Measurements from ENCODE around the gene SMIM3.

Gene SMIM3

DNA sequence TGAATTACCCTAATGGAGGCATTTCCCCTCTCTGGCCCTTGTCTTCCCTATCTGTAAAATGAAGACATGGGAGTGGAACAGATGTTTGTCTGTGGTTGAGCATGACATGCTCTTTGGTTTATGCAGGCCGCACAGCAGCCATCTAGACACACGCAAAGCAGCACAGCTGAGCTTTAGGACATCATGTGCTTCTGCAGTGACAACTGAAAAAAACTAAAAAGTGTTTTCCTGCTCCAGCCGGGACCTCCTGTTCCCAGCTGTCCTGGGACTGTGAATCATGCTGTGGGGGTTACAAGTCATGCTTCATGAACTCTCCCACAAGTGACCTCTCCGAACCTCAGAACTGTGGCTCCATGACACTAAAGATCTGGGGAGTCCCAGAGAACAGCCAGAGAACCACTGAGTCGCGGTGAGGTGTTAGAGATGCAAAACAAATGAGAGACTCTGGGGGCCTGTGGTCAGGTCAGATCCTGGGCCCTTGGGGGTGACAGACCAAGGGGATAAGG is 1.7 kb downstream of the SMIM3 start:
- Histone ChIP-seq H3K9ac (peak overlapping the region; percentile 88), H3K9me3 (0 out of 2 replicates have a peak, but pooled peaks cover 2% of the 10 kb centered on the region), H4K20me1 (no peaks in the 10 kb centered on the region), H3K27me3 (no peaks in the 10 kb centered on the region), H3K36me3 (no peaks in the 10 kb centered on the region), H3K27ac (peak overlapping the region; percentile 91), H3K4me2 (peak overlapping the region; percentile 89), H3K4me3 (peak overlapping the region; percentile 87), H3K4me1 (peaks cover 81% of the 10 kb centered on the region)
- TF ChIP-seq Cebpa-rat (IDR thresholded peaks at IDR 0.05), result no peak

DNA sequence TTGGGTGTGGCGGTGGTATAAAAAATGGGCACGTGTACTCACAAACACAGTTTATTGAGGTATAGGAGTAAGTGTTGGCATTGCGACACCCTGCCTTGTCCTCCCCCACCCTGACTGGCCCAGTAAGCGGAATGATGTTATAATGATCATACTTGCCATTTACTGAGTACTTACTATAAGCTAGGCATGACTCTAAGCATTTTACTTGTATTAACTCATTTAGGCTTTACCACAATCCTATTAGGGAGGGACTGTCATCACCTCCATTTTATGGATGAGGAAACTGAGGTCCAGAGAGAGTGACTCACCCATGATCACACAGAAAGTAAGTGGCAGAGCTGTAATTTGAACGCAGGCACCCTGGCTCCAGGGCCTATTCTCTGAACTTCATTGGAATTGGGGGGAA is 2.3 kb downstream of the SMIM3 start:
- Histone ChIP-seq H3K27me3 (no peaks in the 10 kb centered on the region), H3K4me1 (peaks cover 81% of the 10 kb centered on the region), H3K27ac (peak overlapping the region; percentile 91), H3K4me3 (peak overlapping the region; percentile 87), H4K20me1 (no peaks in the 10 kb centered on the region), H3K9ac (peak overlapping the region; percentile 88), H3K9me3 (peaks cover 7% of the 10 kb centered on the region; the same call in 1 of the 2 replicates), H3K4me2 (peak overlapping the region; percentile 89), H3K36me3 (no peaks in the 10 kb centered on the region)
- TF ChIP-seq Cebpa-rat (IDR thresholded peaks at IDR 0.05), result no peak

DNA sequence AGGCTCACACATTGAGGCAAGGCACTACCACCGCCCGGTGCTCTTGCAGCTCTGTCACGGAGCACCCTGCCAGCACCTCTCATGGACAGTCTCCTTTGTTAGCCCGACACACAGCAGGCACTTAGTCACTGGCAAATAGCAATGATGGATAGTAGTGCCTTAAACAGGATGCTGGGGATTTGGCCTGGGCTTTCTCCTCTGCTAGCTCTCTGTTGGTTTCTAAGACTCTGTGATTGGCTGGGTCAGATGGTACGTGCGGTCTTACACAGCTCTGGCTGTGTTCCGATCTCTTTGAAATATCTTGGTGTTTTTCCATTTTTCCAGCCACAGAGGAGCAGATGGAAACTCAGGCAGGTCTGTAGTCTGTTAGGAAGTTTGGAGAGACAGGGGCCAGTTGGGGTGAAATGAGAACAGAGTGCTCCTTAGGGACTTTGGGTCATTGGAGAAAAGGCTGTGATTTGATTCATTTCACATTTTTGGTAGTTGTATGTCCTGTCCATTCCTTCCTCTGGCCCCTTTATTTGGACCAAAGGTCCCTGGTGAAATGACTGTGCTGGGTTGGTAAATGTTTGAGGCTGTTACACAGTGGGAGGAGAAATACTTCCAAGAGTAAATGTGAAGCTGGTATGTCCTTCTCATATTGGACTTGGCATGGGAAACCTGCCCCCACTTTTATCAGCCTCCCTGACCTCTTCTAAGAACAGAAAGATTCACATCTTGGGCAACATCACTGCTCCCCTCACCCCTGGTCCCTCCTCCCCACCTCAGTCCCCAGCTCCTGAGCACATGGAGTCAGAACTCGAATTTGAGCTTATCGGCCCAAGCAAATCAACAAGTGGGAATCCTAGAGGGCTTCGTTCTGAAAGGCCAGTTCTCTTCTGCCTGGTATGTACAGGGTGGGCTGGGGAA is 3.4 kb downstream of the SMIM3 start:
- peak overlapping the region; percentile 54 for H3K9ac ChIP-seq
- no peaks in the 10 kb centered on the region for H4K20me1 ChIP-seq
- no peaks in the 10 kb centered on the region for H3K27me3 ChIP-seq
- H3K4me2 ChIP-seq, result peak overlapping the region; percentile 89
- no peak for TF ChIP-seq Cebpa-rat (IDR thresholded peaks at IDR 0.05)
- H3K36me3 ChIP-seq, result no peaks in the 10 kb centered on the region
- H3K4me1 ChIP-seq, result peaks cover 81% of the 10 kb centered on the region
- H3K9me3 ChIP-seq, result peaks cover 12% of the 10 kb centered on the region; the same call in 1 of the 2 replicates
- no peak overlapping the region; the same call in 1 of the 2 replicates for H3K4me3 ChIP-seq
- peak overlapping the region; percentile 78 for H3K27ac ChIP-seq

DNA sequence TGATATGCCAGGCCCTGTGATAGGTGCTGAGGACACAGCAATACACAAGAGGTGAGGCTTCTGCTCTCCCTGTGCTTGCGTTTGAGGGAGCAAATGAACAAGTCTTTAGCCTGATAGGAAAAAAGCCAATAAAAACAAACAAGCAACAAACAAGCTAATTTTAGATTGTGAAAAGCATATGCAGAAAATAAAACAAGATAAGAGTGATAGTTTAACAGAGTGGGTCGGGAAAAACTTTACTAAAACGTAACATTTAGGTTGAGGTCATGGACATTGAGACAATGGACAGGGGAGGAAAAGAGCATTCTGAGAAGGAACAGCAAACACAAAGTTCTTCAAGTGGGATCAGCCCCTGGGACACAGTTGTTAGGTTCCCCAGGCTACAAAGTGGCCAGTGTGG is 4.3 kb downstream of the SMIM3 start:
- Histone ChIP-seq H3K4me3 (peak overlapping the region; percentile 31), H3K4me1 (peaks cover 81% of the 10 kb centered on the region)

DNA sequence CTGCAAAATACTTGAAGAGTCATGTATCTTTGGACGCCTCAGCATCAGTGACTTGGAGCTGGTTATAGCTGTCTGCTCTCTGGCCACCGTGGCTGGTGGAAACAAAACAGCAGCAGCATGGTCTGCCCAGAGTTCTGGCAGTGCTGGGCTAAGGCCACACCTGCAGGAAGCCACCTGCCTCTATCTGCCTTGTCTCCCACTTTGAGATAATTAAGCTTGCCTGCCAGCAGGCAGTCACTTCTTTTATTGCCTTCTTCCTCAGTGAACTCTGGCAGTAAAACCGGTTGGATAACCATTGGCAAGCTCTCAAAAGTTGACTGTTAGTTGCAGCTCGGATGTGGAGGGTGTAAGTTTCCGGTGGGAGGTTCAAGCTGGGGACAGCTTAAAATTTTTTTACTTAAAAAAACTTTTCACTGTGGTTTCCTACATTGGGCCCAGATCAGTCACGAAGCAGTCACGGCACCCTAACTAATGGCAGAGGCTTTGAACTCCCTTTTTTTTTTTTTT is 4.9 kb downstream of the SMIM3 start:
- Histone ChIP-seq H3K4me3 (peak overlapping the region; percentile 31), H3K4me2 (peak overlapping the region; percentile 89), H3K9me3 (peaks cover 12% of the 10 kb centered on the region; the same call in 1 of the 2 replicates), H3K9ac (peak overlapping the region; percentile 54), H3K27ac (peak overlapping the region; percentile 78), H3K36me3 (no peaks in the 10 kb centered on the region), H3K4me1 (peaks cover 82% of the 10 kb centered on the region), H3K27me3 (no peaks in the 10 kb centered on the region), H4K20me1 (peaks cover 4% of the 10 kb centered on the region; the same call in 1 of the 2 replicates)
- TF ChIP-seq Cebpa-rat (IDR thresholded peaks at IDR 0.05), result no peak

More for the DNA sequence above, 4.3 kb downstream of the SMIM3 start:
- Histone ChIP-seq H3K4me2 (peak overlapping the region; percentile 89), H3K9ac (peak overlapping the region; percentile 54), H4K20me1 (no peaks in the 10 kb centered on the region), H3K27ac (peak overlapping the region; percentile 78), H3K36me3 (no peaks in the 10 kb centered on the region), H3K9me3 (peaks cover 12% of the 10 kb centered on the region; the same call in 1 of the 2 replicates), H3K27me3 (no peaks in the 10 kb centered on the region)
- TF ChIP-seq Cebpa-rat (IDR thresholded peaks at IDR 0.05), result no peak

DNA sequence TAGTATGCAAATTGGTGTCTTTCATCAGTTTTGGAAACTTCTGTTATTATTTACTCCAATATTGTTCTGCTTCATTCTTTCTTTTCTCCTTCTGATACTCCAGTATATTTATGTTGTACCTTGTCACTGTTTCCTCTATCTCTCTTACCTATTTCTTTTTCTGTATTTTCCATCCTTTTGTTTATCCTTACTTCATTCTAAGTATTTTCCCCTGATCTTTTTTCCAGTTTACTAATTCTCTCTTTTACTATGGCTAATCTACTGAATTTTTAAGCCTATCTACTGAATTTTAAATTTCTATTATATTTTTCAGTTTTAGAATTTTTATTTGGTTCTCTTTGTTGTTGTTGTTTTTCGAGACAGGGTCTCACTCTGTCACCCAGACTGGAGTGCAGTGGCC is 7.4 kb downstream of the SMIM3 start:
- Histone ChIP-seq H3K27ac (no peak overlapping the region), H3K4me3 (no peak overlapping the region), H3K36me3 (no peaks in the 10 kb centered on the region), H3K4me1 (peaks cover 83% of the 10 kb centered on the region), H3K9ac (no peak overlapping the region), H4K20me1 (peaks cover 27% of the 10 kb centered on the region; the same call in 1 of the 2 replicates), H3K4me2 (no peak overlapping the region), H3K27me3 (no peaks in the 10 kb centered on the region), H3K9me3 (peaks cover 12% of the 10 kb centered on the region; the same call in 1 of the 2 replicates)
- no peak for TF ChIP-seq Cebpa-rat (IDR thresholded peaks at IDR 0.05)

DNA sequence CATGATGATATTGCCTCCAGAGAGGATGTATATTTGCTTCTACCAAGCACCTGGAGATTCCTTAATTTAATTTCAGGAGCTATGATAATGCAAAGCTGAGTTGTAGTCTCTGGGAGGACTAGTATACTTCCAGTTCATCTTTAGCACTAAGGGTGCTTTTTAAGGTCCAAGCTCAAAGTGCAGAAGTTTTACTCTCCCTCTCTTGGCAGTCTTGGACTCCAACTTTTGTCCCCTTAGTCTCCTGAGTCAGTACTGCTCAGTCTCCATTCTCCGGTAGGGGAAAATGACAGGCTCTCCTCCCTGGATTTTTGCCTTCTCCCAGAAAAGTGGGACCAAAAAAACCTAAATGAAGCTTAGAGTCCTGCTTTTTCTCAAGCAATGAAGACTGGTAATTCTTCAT is 8.3 kb downstream of the SMIM3 start:
- Histone ChIP-seq H3K36me3 (no peaks in the 10 kb centered on the region), H3K4me3 (no peak overlapping the region), H3K9ac (no peak overlapping the region), H3K4me1 (peaks cover 74% of the 10 kb centered on the region), H3K9me3 (peaks cover 12% of the 10 kb centered on the region; the same call in 1 of the 2 replicates), H3K4me2 (peak overlapping the region; percentile 13; the same call in 1 of the 2 replicates), H3K27ac (no peak overlapping the region), H3K27me3 (no peaks in the 10 kb centered on the region), H4K20me1 (peaks cover 28% of the 10 kb centered on the region; the same call in 1 of the 2 replicates)
- no peak for TF ChIP-seq Cebpa-rat (IDR thresholded peaks at IDR 0.05)

DNA sequence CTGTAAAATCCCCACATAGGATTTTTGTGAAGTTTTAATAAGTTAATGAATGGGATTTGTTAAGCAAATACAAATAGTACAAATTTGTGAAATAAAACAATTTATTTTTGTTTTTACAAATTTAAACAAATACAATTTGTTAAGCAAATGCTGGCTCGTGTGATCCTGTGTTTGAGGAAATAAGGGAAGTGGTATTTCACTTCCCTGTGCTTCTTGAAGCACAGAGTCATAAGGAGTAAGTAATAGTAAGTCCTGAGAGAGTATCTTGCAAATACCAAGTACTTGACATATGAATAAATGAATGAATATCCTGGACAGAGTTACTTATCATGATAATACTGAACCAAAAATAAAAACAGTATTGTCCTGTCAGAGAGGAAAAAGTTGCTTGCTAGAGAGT is 9.1 kb downstream of the SMIM3 start:
- no peaks in the 10 kb centered on the region for H3K27me3 ChIP-seq
- no peak overlapping the region for H3K9ac ChIP-seq
- H3K9me3 ChIP-seq, result peaks cover 12% of the 10 kb centered on the region; the same call in 1 of the 2 replicates
- peak overlapping the region; percentile 13; the same call in 1 of the 2 replicates for H3K4me2 ChIP-seq
- TF ChIP-seq Cebpa-rat (IDR thresholded peaks at IDR 0.05), result no peak
- H3K36me3 ChIP-seq, result no peaks in the 10 kb centered on the region
- no peak overlapping the region for H3K4me3 ChIP-seq
- H3K27ac ChIP-seq, result no peak overlapping the region
- peaks cover 66% of the 10 kb centered on the region for H3K4me1 ChIP-seq
- peaks cover 36% of the 10 kb centered on the region; the same call in 1 of the 2 replicates for H4K20me1 ChIP-seq

DNA sequence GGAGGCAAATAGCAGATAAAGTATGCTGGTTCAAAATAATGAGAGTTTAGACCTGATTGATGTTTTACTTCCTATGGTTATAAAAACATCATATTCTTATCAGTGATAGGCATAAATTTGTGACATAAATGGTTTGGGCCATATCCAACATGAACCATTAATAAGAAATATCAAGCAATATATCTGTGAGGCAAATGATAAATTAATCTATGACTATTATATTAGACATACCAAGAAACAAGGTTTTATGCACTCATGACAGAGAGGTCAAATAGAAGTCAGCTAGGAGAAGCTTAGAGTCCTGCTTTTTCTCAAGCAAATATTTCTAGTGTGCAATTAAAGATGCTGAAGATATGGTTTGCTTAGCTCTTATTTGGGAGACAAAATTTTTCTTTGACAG is 10.4 kb downstream of the SMIM3 start:
- H3K9ac ChIP-seq, result no peak overlapping the region
- no peak overlapping the region for H3K4me3 ChIP-seq
- peak overlapping the region; percentile 70; the same call in 1 of the 2 replicates for H3K4me2 ChIP-seq
- H4K20me1 ChIP-seq, result peaks cover 46% of the 10 kb centered on the region; the same call in 1 of the 2 replicates
- no peaks in the 10 kb centered on the region for H3K27me3 ChIP-seq
- peaks cover 53% of the 10 kb centered on the region for H3K4me1 ChIP-seq
- H3K9me3 ChIP-seq, result peaks cover 12% of the 10 kb centered on the region; the same call in 1 of the 2 replicates
- H3K27ac ChIP-seq, result no peak overlapping the region
- H3K36me3 ChIP-seq, result no peaks in the 10 kb centered on the region; the same call in 1 of the 2 replicates
- TF ChIP-seq Cebpa-rat (IDR thresholded peaks at IDR 0.05), result no peak

Data from BLaER1 (cell line).